Stomach (tissue), 9 donors: ENCODE measurements around the gene SOX8. TPM values are rescaled to one million over a fixed set of nuclear protein-coding genes. Genes with fewer than 3 reads are reported as not detected.
A peak's percentile ranks its signal among the peaks of the same experiment; 100 is the strongest.

Experiments
- DNase-seq, 2 donors: peaks; one replicate each; pipeline versions ENCODE4 v3.0.0 to v3.0.0-alpha.2; 2013 to 2019
- H3K27ac ChIP-seq, 5 donors: fragments of 200-600 bp in 4 of 5; sonication (generic) in 4 of 5; one replicate each; pipeline ENCODE4 v1.5.1; 2013 to 2019; ENCODE audit warnings: mild to moderate bottlenecking in 1 of 5, moderate library complexity in 1 of 5
- H3K27me3 ChIP-seq, 3 donors: fragments of 200-600 bp; sonication (generic); one replicate each; pipeline ENCODE4 v1.5.1; 2017 to 2019; ENCODE audit warnings: mixed run types in 1 of 3
- H3K36me3 ChIP-seq, 4 donors: fragments of 200-600 bp; sonication (generic); 1 replicate in 3 of 4; 2 replicates in 1 of 4; pipeline ENCODE4 v1.5.1; 2016 to 2019
- H3K4me1 ChIP-seq, 4 donors: fragments of 200-600 bp; sonication (generic); one replicate each; pipeline ENCODE4 v1.5.1; 2016 to 2019
- H3K4me3 ChIP-seq, 4 donors: fragments of 200-600 bp; sonication (generic) in 3 of 4; one replicate each; pipeline ENCODE4 v1.5.1; 2016 to 2019; ENCODE audit warnings: mild to moderate bottlenecking in 1 of 4
- H3K9me3 ChIP-seq, 4 donors: fragments of 200-600 bp; sonication (generic); one replicate each; pipeline ENCODE4 v1.5.1; 2016 to 2019
- EP300 ChIP-seq: sonication (generic); formaldehyde crosslinking; IDR thresholded peaks from one replicate; pipeline ENCODE4 v1.6.1; 2017; ENCODE audit warnings: antibody characterized with exemption
- POLR2A ChIP-seq, 4 donors: fragments of 450-650 bp; IDR thresholded peaks; one replicate each; pipeline ENCODE4 v1.6.1; 2016; ENCODE audit warnings: antibody characterized with exemption in 4 of 4, control low read depth in 2 of 4, mild to moderate bottlenecking in 1 of 4, moderate library complexity in 1 of 4
- POLR2AphosphoS5 ChIP-seq, 3 donors: sonication (generic); formaldehyde crosslinking; IDR thresholded peaks; one replicate each; pipeline ENCODE4 v1.6.1; 2016; ENCODE audit warnings: antibody characterized with exemption in 3 of 3
- WGBS, 5 donors: extraction: QIAGEN DNeasy Blood & Tissue Kit in 3 of 5; methylation state at CpG; one replicate each; pipeline versions ENCODE4 v1.1.5 to v1.1.7; 2013 to 2018; 5-methylcytosine and 5-hydroxymethylcytosine counted together
- intact Hi-C: fragments of 100-400 bp; cut with DNase I; formaldehyde crosslinking; loops from one replicate; pipeline ENCODE4 v1.15.1; 2023; ENCODE audit warnings: low total_unique reads
- polyA plus RNA-seq, 3 donors: library from polyadenylated mRNA; stranded (reverse); fragments of 200-250 nt; gene quantifications; one replicate each; pipeline ENCODE4 v1.2.3, GENCODE V29; 2013
- total RNA-seq, 5 donors: library from RNA; depleted of rRNA; stranded (reverse); fragments of >200 nt; gene quantifications; one replicate each; pipeline versions ENCODE4 v1.1.0 to v1.2.3, GENCODE V29; 2014 to 2016
- TF ChIP-seq, protein P1 (sequence below), 7 experiments: fragments of 450-650 bp in 4 of 7; fragments of 200-600 bp in 3 of 7; sonication (generic) in 3 of 7; IDR thresholded peaks; one replicate each; pipeline ENCODE4 v1.5.1; 2016 to 2019; ENCODE audit warnings: antibody characterized with exemption in 7 of 7, control low read depth in 2 of 7, mild to moderate bottlenecking in 1 of 7
- donor health status: healthy with polysubstance abuse.
- donor health status: Bipolar disorder and iron deficiency.
- donor health status: healthy.

Gene SOX8
- total and polyA plus RNA-seq, 8 donors = 0.45 to 15.1 (median 1.1) TPM; not detected in 3

DNA sequence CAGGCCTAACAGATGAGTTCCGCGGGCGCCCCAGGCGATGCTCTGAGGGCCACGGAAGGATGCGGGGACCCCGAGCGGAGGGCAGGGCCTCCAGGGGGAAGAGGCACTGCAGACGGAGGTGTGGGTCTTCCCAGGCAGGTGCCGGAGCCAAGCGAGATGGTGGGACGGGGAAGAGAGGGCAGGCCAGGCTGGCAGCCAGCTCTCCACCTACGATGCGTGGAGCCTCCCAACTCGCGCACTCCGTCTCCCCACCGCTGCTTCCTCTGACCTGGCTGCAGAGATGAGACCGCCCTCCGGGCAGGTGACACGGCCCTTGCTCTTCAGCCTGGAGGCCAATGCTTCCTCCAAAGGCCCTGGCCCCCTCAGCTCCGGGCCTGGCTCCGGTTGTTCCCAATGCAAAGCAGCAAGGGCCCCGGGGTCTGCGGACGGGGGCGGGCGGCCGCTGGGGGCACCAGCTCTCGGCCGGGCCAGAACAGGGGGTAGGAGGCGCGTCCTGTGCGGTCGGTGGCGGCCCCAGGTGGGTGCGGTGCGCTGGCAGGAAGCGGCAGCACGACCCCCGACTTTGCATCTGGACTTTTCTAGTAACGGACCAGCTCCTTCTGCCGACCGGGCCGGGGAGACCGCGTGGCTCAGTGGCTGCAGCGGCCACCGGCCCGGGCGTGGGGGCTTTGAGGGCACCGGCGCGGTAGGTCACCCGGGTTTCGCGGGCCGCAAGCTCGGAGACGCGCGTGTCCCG lies 1.5 kb upstream of the SOX8 start:
- H3K4me1 ChIP-seq = peaks cover 10 to 43% (median 33%) of the 10 kb centered on the region in 4 donors
- H3K27ac ChIP-seq = peak overlapping the region in 1 of 5 donors; percentile 29
- peak overlapping the region; percentile 51 to 65 (median 58) for H3K4me3 ChIP-seq
- no peaks in the 10 kb centered on the region for H3K36me3 ChIP-seq
- TF ChIP-seq, protein P1, sequence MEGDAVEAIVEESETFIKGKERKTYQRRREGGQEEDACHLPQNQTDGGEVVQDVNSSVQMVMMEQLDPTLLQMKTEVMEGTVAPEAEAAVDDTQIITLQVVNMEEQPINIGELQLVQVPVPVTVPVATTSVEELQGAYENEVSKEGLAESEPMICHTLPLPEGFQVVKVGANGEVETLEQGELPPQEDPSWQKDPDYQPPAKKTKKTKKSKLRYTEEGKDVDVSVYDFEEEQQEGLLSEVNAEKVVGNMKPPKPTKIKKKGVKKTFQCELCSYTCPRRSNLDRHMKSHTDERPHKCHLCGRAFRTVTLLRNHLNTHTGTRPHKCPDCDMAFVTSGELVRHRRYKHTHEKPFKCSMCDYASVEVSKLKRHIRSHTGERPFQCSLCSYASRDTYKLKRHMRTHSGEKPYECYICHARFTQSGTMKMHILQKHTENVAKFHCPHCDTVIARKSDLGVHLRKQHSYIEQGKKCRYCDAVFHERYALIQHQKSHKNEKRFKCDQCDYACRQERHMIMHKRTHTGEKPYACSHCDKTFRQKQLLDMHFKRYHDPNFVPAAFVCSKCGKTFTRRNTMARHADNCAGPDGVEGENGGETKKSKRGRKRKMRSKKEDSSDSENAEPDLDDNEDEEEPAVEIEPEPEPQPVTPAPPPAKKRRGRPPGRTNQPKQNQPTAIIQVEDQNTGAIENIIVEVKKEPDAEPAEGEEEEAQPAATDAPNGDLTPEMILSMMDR (IDR thresholded peaks at IDR 0.05) = no peak
- no peak for TF ChIP-seq EP300
- TF ChIP-seq POLR2A (IDR thresholded peaks at IDR 0.05) = no peak
- TF ChIP-seq POLR2AphosphoS5 (IDR thresholded peaks at IDR 0.05) = no peak
- WGBS, 5 donors = 34 to 69% (median 39%) methylated on average over 28 to 63 of the region's 63 CpGs
- no peaks in the 10 kb centered on the region for H3K9me3 ChIP-seq
- intact Hi-C loops = no loop called here
- peaks cover 8 to 76% (median 42%) of the 10 kb centered on the region in 3 donors for H3K27me3 ChIP-seq
- DNase-seq = no peak

DNA sequence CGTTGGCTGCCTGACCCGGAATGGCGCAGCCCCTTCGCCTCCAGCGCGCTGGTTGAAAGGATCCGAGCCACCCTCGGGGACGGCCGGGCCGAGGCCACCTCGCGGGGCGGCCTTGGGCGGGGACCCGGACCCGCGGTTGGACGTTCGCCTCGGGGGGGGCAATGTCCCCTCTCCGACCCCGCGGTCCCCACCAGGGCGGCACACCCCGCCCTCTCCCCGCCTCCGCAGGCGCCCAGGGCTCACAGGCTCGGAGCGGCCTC lies 1.0 kb upstream of the SOX8 start:
- WGBS, 5 donors = 1 to 3% (median 2%) methylated on average over 14 to 31 of the region's 31 CpGs; no CpG with 5 or more reads in 1 of the 5 donors
- no peaks in the 10 kb centered on the region for H3K9me3 ChIP-seq
- intact Hi-C loops = no loop called here
- H3K27me3 ChIP-seq = peaks cover 8 to 79% (median 42%) of the 10 kb centered on the region in 3 donors
- no peaks in the 10 kb centered on the region for H3K36me3 ChIP-seq
- H3K4me3 ChIP-seq = peak overlapping the region; percentile 51 to 65 (median 58)
- peak overlapping the region in 1 of 5 donors; percentile 29 for H3K27ac ChIP-seq
- TF ChIP-seq EP300 = no peak
- TF ChIP-seq POLR2AphosphoS5 (IDR thresholded peaks at IDR 0.05) = no peak
- TF ChIP-seq POLR2A (IDR thresholded peaks at IDR 0.05) = no peak
- TF ChIP-seq, protein P1 (IDR thresholded peaks at IDR 0.05) = no peak
- DNase-seq = no peak
- H3K4me1 ChIP-seq = peaks cover 10 to 43% (median 33%) of the 10 kb centered on the region in 4 donors

DNA sequence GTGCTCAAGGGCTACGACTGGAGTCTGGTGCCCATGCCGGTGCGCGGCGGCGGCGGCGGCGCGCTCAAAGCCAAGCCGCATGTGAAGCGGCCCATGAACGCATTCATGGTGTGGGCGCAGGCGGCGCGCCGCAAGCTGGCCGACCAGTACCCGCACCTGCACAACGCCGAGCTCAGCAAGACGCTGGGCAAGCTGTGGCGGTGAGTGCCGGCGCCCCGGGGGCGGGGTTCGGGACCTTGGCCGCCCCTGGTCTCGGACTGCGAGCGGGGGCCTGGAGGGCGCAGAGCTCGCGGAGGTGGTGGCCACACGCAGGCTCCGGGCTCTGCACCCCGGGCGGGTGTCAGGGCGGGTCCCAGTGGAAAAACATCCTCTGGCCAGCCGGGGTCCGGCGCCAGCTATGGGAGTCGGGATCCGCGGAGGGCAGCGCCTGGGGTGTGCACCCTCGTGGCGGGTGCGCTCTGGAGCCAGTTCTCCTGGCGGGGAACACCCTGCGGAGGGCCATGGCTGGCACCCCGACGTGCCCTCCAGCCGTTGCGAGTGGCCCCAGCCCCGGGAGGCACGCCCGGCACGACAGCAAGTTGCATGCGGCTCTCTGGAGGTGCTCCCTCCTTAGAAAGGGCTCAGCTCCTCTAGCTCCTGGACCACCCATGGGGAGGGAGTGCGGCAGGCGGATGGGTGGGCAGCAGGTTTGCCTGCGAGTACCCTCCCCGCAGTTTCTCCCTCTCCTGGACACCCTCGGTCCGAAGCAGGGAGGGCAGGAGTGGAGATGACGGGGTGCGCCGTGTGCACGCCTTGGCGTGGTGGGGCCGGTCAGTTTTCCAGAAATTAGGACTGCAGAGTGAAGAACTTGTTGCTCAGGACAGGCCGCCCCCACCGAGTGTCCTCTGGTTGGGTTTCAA lies 824 bp downstream of the SOX8 start:
- Histone ChIP-seq H3K4me1 (peaks cover 10 to 31% (median 26%) of the 10 kb centered on the region in 4 donors), H3K36me3 (no peaks in the 10 kb centered on the region), H3K4me3 (peak overlapping the region; percentile 51 to 65 (median 58)), H3K27me3 (peaks cover 8 to 88% (median 42%) of the 10 kb centered on the region in 3 donors), H3K27ac (no peak overlapping the region), H3K9me3 (no peaks in the 10 kb centered on the region)
- TF ChIP-seq, protein P1 (IDR thresholded peaks at IDR 0.05) = no peak
- TF ChIP-seq POLR2AphosphoS5 (IDR thresholded peaks at IDR 0.05) (no peak), EP300 (no peak), POLR2A (IDR thresholded peaks at IDR 0.05) (no peak)
- intact Hi-C loops = no loop called here
- DNase-seq = peak in 1 of 2 donors; percentile 66
- WGBS, 5 donors = 13 to 38% (median 16%) methylated on average over 21 to 76 of the region's 76 CpGs
